CD14-positive monocyte (primary cell): ENCODE results near the gene PADI2. TPM values are rescaled to one million over a fixed set of nuclear protein-coding genes. Genes with fewer than 3 reads are reported as not detected.
A peak's percentile ranks its signal among the peaks of the same experiment; 100 is the strongest.

Source experiments
- DNase-seq, 3 donors: peaks; one replicate each; pipeline ENCODE4 v3.0.0-alpha.2; 2011 to 2022
- H2AFZ ChIP-seq: 2 replicates; pipeline ENCODE4 v1.6.0; 2012; ENCODE audit warnings: mild to moderate bottlenecking, low read depth, low read length, inconsistent platforms; ENCODE audit not compliant: insufficient read depth, poor library complexity, severe bottlenecking
- H3K27ac ChIP-seq, 2 donors: 1 replicate in 1 of 2; 2 replicates in 1 of 2; pipeline ENCODE4 v1.5.1; 2012 to 2013; ENCODE audit warnings: low read length in 2 of 2, control low read depth in 1 of 2, inconsistent platforms in 1 of 2, low read depth in 1 of 2, mild to moderate bottlenecking in 1 of 2
- H3K27me3 ChIP-seq, 2 donors: one replicate each; pipeline versions ENCODE4 v1.6.0 to v1.6.1; 2011 to 2013; ENCODE audit warnings: low read length in 2 of 2; ENCODE audit not compliant: control insufficient read depth in 2 of 2, insufficient read depth in 2 of 2
- H3K36me3 ChIP-seq, 2 donors: replicated peaks in 1 of 2; 1 replicate in 1 of 2; 2 replicates in 1 of 2; pipeline versions ENCODE4 v1.5.1 to v1.6.1; 2012 to 2013; ENCODE audit warnings: low read length in 2 of 2, control low read depth in 1 of 2, inconsistent platforms in 1 of 2, mild to moderate bottlenecking in 1 of 2; ENCODE audit not compliant: insufficient read depth in 2 of 2, control insufficient read depth in 1 of 2
- H3K4me1 ChIP-seq, 2 donors: 1 replicate in 1 of 2; 2 replicates in 1 of 2; pipeline versions ENCODE4 v1.5.1 to v1.6.1; 2012 to 2013; ENCODE audit warnings: low read length in 2 of 2, control low read depth in 1 of 2, inconsistent platforms in 1 of 2, mild to moderate bottlenecking in 1 of 2, moderate library complexity in 1 of 2; ENCODE audit not compliant: insufficient read depth in 2 of 2, control insufficient read depth in 1 of 2
- H3K4me2 ChIP-seq: replicated peaks from 2 replicates; pipeline ENCODE3; 2012; ENCODE audit warnings: low read length, moderate library complexity, mild to moderate bottlenecking; ENCODE audit not compliant: poor library complexity, severe bottlenecking; ENCODE audit errors: extremely low read depth
- H3K4me3 ChIP-seq, 3 experiments: fragments of 200-600 bp in 1 of 3; sonication (generic) in 1 of 3; replicated peaks in 1 of 3; 1 replicate in 2 of 3; 2 replicates in 1 of 3; pipeline ENCODE4 v1.5.1; 2011 to 2013; ENCODE audit warnings: low read length in 3 of 3, mild to moderate bottlenecking in 3 of 3, control low read depth in 2 of 3, low read depth in 2 of 3, inconsistent platforms in 1 of 3, moderate library complexity in 1 of 3
- H3K79me2 ChIP-seq: 2 replicates; pipeline ENCODE4 v1.6.0; 2012; ENCODE audit warnings: mild to moderate bottlenecking, control low read depth, inconsistent platforms, low read length, moderate library complexity; ENCODE audit not compliant: insufficient read depth
- H3K9ac ChIP-seq: 2 replicates; pipeline ENCODE4 v1.6.0; 2017; ENCODE audit warnings: low read length, mild to moderate bottlenecking; ENCODE audit not compliant: insufficient read depth, poor library complexity, severe bottlenecking
- H3K9me3 ChIP-seq, 2 donors: replicated peaks in 1 of 2; 1 replicate in 1 of 2; 2 replicates in 1 of 2; pipeline versions ENCODE4 v1.5.1 to v1.6.1; 2012 to 2013; ENCODE audit warnings: low read length in 2 of 2, control low read depth in 1 of 2; ENCODE audit not compliant: control insufficient read depth in 1 of 2, insufficient read depth in 1 of 2
- H4K20me1 ChIP-seq: 2 replicates; pipeline ENCODE4 v1.6.0; 2012; ENCODE audit warnings: mild to moderate bottlenecking, low read length, control low read depth, moderate library complexity; ENCODE audit not compliant: insufficient read depth
- H3K27ac Mint-ChIP-seq, 7 donors: one replicate each; pipeline ENCODE4 v1.8.0; 2020; ENCODE audit warnings: mild to moderate bottlenecking in 7 of 7, mixed read lengths in 7 of 7, moderate library complexity in 6 of 7, inconsistent platforms in 2 of 7
- H3K27me3 Mint-ChIP-seq, 3 donors: one replicate each; pipeline ENCODE4 v1.8.0; 2021 to 2022; ENCODE audit warnings: low read depth in 3 of 3, mild to moderate bottlenecking in 3 of 3, mixed read lengths in 3 of 3, moderate library complexity in 3 of 3, inconsistent platforms in 1 of 3
- H3K36me3 Mint-ChIP-seq, 2 donors: one replicate each; pipeline ENCODE4 v1.8.0; 2020; ENCODE audit warnings: mixed read lengths in 2 of 2, inconsistent platforms in 1 of 2, mild to moderate bottlenecking in 1 of 2
- H3K4me1 Mint-ChIP-seq: one replicate; pipeline ENCODE4 v1.8.0; 2020; ENCODE audit warnings: mild to moderate bottlenecking, mixed read lengths
- H3K4me3 Mint-ChIP-seq, 2 donors: one replicate each; pipeline ENCODE4 v1.8.0; 2020; ENCODE audit warnings: mild to moderate bottlenecking in 2 of 2, mixed read lengths in 2 of 2, moderate library complexity in 1 of 2
- H3K9me3 Mint-ChIP-seq, 7 donors: one replicate each; pipeline ENCODE4 v1.8.0; 2020 to 2022; ENCODE audit warnings: mixed read lengths in 7 of 7, mild to moderate bottlenecking in 6 of 7, moderate library complexity in 6 of 7, inconsistent platforms in 2 of 7
- WGBS: methylation state at CpG from one replicate; pipeline ENCODE4 v1.1.5; 2013; ENCODE audit warnings: missing lambda C conversion rate; ENCODE audit not compliant: insufficient coverage; 5-methylcytosine and 5-hydroxymethylcytosine counted together
- intact Hi-C, 2 donors: fragments of 100-400 bp; cut with micrococcal nuclease; formaldehyde crosslinking; loops; one replicate each; pipeline versions ENCODE4 v1.15.0 to v1.15.1; 2023
- polyA plus RNA-seq, 3 donors: library from polyadenylated mRNA; depleted of rRNA in 1 of 3; unstranded in 2 of 3; stranded (reverse) in 1 of 3; fragments of 300-500 nt in 2 of 3; fragments of >200 nt in 1 of 3; fragmentation: Illumina TruSeq in 2 of 3; gene quantifications; 1 replicate in 2 of 3; 2 replicates in 1 of 3; pipeline ENCODE4 v1.2.3, GENCODE V29; 2012 to 2021
- TF ChIP-seq, protein P1 (sequence below): fragments of 200-600 bp; IDR thresholded peaks from one replicate; pipeline ENCODE4 v1.8.0; 2022; ENCODE audit warnings: antibody characterized with exemption, mild to moderate bottlenecking

The PADI2 gene
- polyA plus RNA-seq, 3 donors = 18.6 to 61.7 (median 32.6) TPM

- no peaks in the 10 kb centered on the region for H3K79me2 ChIP-seq
- Mint-ChIP-seq H3K27me3 (peaks cover 4 to 10% (median 7%) of the 10 kb centered on the region in 3 donors), H3K4me3 (no peak overlapping the region), H3K36me3 (peaks cover 0 to 3% of the 10 kb centered on the region in 2 donors), H3K9me3 (peaks cover 40 to 61% (median 54%) of the 10 kb centered on the region in 7 donors), H3K4me1 (no peaks in the 10 kb centered on the region), H3K27ac (no peak overlapping the region)
- no peak overlapping the region for H3K4me3 ChIP-seq
- peaks cover 32 to 43% of the 10 kb centered on the region in 2 donors for H3K9me3 ChIP-seq
- no peaks in the 10 kb centered on the region for H3K27me3 ChIP-seq
- intact Hi-C loops = no loop called here
- H4K20me1 ChIP-seq = no peaks in the 10 kb centered on the region
- H3K4me1 ChIP-seq = no peaks in the 10 kb centered on the region
- TF ChIP-seq, protein P1, sequence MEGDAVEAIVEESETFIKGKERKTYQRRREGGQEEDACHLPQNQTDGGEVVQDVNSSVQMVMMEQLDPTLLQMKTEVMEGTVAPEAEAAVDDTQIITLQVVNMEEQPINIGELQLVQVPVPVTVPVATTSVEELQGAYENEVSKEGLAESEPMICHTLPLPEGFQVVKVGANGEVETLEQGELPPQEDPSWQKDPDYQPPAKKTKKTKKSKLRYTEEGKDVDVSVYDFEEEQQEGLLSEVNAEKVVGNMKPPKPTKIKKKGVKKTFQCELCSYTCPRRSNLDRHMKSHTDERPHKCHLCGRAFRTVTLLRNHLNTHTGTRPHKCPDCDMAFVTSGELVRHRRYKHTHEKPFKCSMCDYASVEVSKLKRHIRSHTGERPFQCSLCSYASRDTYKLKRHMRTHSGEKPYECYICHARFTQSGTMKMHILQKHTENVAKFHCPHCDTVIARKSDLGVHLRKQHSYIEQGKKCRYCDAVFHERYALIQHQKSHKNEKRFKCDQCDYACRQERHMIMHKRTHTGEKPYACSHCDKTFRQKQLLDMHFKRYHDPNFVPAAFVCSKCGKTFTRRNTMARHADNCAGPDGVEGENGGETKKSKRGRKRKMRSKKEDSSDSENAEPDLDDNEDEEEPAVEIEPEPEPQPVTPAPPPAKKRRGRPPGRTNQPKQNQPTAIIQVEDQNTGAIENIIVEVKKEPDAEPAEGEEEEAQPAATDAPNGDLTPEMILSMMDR = no peak
- H3K36me3 ChIP-seq = no peaks in the 10 kb centered on the region
- no peak overlapping the region for H3K4me2 ChIP-seq
- H3K27ac ChIP-seq = no peak overlapping the region
- 50% methylated on average over 1 of the region's 2 CpGs for WGBS
- no peak overlapping the region for H2AFZ ChIP-seq
- DNase-seq = no peak
- H3K9ac ChIP-seq = no peak overlapping the region
Observed at GRCh38 chr1:17155257-17155920, 36.1 kb upstream of the PADI2 start.

DNA sequence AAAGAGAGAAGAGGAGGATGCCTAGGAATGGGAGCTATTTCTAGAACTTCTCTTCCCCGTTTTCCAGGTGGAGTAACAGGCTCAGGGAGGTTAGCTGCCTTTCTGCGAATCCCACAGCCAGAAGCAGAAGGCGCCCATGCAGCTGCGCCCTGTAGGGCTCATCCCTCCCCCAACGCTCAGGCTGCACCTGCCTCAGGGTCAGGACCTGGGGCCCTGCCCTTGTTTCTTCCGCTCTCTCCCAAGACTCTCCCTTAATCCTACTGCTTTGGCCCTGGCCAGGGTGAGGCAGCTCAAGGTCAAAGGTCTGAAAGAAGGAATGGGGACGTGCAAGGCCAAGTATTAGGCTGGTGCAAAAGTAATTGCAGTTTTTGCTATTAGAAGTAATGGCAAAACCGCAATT lies 30.5 kb upstream of the PADI2 start:
- H3K4me3 Mint-ChIP-seq = peak overlapping the region in 1 of 2 donors; percentile 59
- no peak for DNase-seq
- intact Hi-C loops = loop anchor here in 1 of 2 donors (5.0 kb wide), 1 partner anchor 38 kb away; no protein-coding TSS in a partner anchor
- Histone ChIP-seq H3K79me2 (no peaks in the 10 kb centered on the region), H3K4me1 (peaks cover 5 to 13% of the 10 kb centered on the region in 2 donors), H3K4me3 (no peak overlapping the region), H2AFZ (no peak overlapping the region), H3K27me3 (peaks cover 0 to 13% of the 10 kb centered on the region in 2 donors), H4K20me1 (no peaks in the 10 kb centered on the region), H3K27ac (no peak overlapping the region), H3K9ac (no peak overlapping the region), H3K4me2 (no peak overlapping the region), H3K36me3 (no peaks in the 10 kb centered on the region), H3K9me3 (peaks cover 22 to 23% of the 10 kb centered on the region in 2 donors)
- peaks cover 12 to 31% (median 25%) of the 10 kb centered on the region in 3 donors for H3K27me3 Mint-ChIP-seq
- TF ChIP-seq, protein P1 = no peak
- 81% methylated on average over 3 of the region's 8 CpGs for WGBS
- H3K4me1 Mint-ChIP-seq = peaks cover 5% of the 10 kb centered on the region
- no peak overlapping the region for H3K27ac Mint-ChIP-seq
- peaks cover 25 to 34% (median 27%) of the 10 kb centered on the region in 7 donors for H3K9me3 Mint-ChIP-seq
- H3K36me3 Mint-ChIP-seq = no peaks in the 10 kb centered on the region
